Islet precursor cell (in vitro differentiated cells): Measurements from ENCODE around the gene DMC1.

Experiments used
- DNase-seq: peaks from one replicate; pipeline ENCODE4 v3.0.0-alpha.2; 2018

The DMC1 gene

DNA sequence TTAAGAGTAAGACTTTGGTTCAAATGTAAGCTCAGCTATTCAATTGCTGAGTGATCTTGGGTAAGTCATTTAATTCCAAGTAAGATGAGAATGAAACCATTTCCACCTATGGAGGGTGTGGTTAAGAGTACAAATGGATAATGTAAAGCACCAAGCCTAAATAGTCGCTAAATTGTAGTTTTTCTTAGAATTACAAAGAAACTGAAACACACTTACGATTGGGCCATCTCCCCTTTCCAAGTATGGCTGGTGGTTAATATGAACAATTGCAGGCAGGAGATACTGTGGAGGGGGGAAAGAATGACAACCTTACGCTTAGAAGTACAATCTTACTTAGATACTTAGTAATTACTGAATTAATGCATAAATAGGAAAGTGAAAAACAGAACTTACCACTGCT is 72.1 kb downstream of the DMC1 start:
- no peak for DNase-seq

DNA sequence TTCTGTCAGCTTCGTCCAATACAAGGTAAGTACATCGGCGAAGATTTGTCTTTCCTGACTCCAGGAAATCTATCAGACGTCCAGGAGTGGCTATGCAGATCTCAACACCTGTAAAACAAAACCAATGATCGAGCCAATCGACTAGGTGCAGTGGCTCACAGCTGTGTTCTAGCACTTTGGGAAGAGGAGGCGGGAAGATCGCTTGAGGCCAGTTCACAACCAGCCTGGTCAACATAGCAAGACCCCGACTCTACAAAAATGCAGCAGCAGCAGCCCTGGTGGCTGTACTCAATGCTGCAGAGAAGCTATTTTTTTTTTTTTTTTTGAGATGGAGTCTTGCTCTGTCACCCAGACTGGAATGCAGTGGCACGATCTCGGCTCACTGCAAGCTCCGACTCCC is 75.0 kb downstream of the DMC1 start:
- DNase-seq, result no peak

DNA sequence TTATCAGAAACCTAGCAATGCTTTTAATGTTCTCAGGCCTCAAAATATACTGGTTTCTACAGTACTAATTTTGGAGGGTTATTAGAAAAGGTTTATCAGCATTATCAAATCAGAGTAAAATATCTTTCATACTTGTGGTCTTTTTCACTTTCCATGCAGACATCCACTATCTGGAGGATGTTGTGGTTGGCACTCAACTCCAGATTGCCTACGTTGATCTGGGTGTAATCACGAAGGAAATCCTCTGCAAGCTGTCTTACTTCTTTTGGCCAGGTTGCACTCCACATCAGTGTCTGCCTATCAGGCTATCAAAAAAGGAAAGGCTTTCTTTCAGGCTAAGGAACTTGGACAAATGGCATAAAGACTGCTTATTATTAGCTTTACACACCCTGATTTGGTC is 75.5 kb downstream of the DMC1 start:
- DNase-seq, result no peak

DNA sequence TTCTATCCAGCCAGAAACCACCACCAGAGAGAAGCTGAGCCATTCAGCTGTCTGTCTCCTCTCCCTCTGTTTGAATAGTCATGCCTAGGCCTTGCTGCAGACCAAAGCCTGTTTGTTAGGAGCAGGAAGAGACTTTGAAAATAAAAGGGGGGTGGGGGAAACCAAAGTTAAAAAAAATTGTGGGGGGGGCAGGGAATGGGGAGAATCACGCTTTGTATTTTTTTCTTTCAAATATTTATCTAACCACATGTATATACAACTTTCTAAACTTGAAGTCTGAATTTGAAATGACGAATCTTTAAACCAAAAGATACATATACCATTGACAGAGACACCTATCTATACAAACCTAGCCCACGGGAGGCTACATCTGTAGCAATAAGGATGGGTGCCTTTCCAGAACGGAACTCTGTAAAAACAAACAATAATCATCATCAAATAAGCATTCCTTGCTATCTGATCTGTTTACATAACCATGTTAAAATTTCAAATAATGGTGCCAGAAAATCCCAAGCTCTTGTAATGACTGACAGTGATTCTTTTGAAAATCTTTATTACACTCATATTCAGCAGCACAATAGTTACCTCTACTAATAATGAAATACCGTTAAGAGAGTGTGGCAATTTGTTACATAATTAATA is 78.2 kb downstream of the DMC1 start:
- no peak for DNase-seq

DNA sequence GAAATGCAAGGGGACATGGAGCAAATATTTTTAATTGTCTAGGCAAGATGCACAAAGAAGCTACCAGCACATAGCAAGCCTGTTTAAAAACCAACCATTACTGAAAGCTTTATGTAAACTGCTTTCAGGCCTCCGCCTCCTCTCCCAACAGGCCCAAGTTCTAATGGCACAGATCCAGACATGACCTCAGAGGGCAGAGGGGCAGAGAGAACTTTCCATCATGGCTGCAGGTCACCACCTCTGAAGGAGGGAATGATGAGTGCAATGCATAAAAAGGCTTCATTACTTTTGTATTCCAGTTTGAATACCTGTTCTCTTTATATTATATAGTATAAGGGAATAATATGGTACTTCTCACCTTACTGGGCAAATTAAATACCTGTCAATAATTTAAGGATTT is 79.1 kb downstream of the DMC1 start:
- no peak for DNase-seq

DNA sequence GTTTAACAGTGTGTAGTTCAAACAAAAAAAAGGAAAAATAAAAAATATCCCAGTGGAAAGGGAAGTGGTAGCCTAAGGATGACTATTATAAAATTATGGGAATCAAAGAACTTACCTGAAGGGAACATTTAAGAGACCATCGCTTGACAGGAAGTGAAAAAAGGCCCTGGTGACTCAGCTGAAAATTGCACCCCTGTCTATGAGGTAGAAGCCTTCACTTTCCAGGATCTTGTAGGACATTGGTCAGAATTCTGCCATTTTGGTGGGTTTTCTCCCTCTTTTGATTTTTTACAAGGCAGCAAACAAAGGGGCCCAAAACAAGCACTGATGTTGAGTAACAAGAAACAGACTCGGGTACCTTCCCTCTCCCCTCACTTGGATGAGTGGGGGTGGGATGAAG is 79.5 kb downstream of the DMC1 start:
- no peak for DNase-seq

DNA sequence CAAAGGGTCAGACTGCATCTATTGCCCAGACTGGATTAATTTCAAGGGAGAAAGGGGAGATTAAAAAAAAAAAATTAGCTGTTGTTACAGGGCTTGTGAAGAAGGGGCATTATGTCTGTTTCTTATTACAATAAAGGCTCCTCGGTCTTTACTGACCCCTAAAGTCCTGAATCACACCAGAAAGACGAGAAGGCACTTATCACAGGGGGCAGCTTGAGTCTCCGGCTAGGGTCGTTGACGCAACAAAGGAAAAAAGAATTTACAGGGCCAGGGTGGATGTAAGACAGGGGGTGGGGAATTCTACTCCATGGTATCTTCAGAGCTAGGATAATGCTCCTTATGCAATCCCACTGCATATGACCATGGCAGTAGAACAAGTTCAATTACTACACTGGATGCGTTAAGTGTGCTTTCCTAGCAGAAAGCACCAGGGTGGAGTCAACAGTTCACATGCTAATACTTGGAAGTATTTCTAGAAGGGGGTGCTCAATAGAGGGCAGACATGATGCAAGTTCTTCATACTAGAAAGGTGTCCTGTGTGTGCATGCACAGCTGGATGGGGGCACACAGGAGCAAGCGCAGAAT is 80.3 kb downstream of the DMC1 start:
- no peak for DNase-seq

DNA sequence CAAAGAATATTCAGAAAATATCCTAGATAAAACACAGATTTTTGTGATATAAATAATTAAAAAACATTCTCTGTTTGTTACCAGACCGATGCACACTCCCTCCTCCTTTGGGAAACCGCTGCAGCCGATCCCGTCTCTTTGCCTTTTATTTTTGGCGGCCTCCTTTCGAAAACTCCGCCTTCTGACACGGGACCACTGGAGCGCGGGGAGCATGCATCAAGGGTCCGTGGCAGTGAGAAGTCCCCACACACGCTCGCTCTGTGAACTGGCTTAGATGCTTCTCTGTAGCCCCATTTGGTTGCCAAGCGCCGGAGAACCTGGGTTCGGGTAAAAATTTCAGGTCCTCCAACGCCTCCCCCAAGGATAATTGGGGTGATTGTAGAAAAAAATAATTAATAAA is 80.8 kb downstream of the DMC1 start:
- DNase-seq, result no peak

DNA sequence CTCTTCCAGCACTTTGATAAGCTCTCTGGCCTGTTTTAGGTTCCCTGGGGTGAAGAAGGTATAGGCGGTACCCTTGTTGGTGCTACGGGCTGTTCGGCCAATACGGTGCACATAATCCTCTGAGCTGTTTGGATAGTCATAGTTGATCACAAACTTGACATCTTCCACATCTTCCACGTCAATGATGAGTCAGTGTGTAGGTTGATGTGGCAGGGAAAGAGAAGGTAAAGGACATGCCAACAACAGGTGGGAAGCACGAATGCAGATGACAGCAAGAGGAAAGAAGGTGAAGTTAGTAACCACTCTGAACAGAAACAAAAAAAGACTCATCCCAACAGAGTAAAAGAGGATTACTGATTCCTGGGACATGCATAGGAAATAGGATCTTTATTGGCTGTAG is 82.0 kb downstream of the DMC1 start:
- no peak for DNase-seq

DNA sequence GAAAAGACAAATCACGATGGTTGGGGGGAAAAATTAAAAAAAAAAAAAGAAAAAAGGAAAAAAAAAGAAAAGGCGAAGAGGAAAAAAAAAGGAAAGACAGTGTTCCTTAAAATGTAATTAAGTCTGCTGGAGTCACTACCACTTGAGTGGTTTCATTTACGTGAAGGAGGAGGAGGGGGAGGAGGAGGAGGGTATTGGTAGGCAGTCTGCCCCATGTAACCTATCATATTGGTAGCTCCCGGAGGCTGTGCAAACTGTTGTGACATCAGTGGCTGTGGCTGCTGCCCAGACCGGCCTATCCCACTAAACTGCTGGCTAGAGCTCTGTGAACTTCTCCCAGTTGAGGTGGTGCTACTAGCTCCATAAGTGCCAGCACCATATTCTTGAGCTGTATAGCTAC is 84.2 kb downstream of the DMC1 start:
- DNase-seq, result no peak

DNA sequence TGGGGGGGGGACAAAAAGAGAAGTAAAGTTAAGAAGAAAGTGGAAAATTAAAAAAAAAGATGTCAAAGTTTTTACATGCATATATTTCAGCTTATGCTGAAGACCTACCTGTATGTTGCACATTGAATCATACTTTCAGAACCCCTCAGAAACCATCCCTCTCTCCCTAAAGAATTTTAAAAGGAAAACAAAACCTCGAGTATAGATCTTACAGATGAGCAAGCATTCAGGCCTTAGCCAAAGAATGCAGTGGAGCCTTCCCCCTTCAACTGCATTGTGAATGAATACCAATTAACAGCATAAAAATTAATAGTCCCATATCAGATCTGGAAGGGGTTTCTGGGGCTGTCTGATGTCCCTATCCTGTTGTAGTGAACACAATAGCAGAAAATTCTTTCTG is 85.7 kb downstream of the DMC1 start:
- DNase-seq, result no peak

DNA sequence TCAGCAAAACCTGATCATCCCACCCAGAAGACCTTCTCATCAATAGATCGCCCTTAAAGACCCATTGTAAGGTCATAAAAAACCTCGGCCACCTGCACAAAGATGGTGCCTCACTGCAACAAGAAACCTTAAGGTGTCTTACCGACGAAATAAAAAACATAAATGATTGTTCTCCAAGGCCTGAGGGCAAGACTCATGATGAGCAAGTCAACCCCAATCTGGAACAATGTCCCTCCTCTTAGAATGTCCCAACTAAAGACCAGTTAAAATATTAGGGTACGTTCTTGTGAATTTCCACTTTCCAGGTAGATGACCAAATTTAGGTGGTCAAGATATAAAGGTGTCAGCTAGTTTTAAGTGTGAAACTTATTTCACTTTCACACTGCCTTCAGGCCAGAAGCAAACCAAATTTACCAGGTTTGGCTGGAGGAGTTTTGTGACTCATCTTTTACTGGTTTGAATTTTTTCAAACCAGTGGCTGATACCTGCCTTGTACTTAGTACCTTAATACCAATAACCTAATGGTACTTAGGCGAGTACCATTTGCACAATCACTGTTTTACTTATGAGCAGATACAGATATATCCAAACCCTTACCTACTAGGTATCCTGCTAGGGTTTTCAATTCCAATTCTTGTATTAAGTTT is 87.2 kb downstream of the DMC1 start:
- DNase-seq, result no peak

DNA sequence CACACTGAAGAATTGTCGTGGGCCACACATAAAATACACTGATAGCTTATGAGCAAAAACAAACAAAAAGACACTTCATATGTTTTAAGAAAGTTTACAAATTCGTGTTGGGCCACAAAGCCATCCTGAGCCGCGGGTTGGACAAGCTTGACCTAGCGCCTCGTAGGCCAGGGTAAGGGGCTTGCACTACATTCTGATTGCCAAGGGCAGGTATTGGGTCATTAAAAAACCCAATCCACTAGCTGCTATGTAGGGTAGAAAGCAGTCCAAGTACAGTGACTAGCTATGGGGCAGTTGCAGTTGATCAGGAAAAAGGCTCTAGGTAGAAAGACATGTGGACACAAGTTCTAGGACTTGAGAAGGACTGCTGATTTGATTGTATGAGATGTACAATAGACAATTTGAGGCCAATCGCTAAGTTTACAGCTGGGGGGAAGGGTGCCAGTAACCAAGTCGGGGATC is 88.1 kb downstream of the DMC1 start:
- no peak for DNase-seq

DNA sequence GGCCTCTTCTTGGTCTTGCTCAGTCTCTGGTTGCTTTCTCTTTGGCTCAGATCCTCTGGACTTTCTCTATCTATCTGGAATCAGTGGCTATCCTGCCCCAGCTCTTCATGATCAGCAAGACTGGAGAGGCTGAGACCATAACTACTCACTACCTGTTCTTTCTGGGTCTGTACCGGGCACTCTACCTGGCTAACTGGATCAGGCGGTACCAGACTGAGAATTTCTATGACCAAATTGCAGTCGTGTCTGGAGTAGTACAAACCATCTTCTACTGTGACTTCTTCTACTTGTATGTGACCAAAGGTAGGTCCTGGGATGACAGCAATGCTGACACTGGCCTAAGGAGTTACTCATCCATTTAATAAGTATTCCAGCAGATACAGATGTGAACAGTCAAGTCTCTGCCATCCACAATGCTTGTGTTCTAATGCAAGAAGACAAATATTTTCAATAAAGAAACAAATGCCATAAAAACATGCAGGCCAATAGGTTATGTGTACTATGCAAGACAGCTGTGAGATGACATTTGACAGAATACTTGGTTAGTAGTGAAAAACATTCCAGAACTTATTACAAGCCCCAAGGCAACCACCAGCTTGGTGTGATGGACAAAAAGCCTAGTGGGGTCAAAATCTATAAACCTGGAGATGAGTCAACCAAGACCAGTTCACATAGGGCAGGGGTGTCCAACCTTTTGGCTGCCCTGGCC is 88.7 kb downstream of the DMC1 start:
- no peak for DNase-seq

DNA sequence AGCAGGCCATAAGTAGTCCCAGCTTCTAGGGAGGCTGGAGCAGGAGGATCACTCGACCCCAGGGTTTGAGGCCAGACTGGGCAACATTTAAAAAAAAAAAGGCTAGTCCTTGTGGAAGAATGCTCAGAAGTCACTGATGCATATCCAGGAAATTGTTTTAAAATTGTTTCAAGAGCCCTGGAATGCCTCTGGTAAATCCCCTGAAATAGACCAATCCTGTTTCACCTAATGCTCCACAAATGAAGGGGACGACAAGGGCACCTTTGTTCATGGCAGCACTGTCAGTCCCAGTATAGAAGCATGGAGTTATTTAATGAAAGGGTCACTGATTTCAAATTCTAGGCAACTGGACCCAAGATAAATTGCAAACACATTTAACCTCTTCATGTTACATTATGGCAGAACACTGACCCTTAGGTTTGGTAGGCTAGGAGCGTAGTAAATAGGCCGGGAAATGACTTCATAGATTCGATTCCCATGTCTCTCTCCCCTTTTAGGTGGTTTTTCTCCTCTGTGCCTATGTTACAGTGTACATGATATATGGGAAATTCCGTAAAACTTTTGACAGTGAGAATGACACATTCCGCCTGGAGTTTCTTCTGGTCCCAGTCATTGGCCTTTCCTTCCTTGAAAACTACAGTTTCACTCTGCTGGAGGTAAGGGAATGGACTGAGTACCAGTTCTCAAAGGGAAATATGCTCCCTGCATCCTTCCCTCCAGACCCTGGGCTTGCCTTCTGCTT is 90.7 kb downstream of the DMC1 start:
- DNase-seq, result no peak

DNA sequence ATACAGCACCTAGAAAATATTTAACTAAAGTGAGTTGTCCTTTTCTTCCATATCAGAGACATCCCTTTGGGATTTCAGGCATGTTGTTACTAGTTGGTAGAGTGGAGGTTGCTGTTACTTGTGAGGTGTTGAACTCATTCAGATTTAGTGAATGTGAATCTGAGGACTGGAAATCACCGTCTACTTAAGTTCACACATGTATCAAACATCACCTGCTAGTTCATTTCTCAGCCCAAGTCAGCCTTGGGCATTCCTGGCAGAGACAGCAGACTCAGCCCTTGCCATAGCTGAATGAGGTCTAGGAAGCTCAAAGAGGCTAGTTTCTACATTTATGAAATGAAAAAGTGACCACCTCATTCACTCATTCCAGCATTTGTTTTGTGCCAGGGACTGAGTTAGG is 92.4 kb downstream of the DMC1 start:
- no peak for DNase-seq

DNA sequence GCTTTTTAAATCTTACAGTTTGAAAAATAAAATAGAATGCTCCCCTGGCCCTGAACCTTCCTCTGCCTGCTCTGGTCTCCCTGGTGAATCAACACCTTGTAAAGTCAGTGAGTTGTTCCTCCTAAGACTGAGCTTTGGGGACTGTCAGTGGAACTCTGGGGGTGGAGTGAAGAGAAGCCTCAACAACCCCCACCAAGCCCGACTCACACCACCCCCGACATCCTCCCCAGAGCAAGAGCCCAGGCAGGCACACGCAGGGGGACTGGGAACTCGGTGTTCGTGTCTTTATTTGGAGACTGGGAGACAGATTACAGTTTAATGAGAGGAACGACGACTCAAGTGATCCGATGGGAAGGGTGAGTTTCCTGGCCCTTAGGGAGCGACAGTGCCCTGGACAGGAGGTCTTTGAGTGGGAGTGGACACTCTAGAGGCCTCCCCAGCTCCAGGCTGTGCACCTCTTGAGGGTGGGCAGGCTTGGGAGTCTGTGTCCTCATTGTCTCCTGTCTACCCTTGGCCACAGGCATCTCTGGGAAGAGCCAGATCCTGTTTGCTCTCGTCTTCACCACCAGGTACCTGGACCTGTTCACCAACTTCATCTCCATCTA is 95.9 kb downstream of the DMC1 start:
- peak; percentile 53 for DNase-seq

DNA sequence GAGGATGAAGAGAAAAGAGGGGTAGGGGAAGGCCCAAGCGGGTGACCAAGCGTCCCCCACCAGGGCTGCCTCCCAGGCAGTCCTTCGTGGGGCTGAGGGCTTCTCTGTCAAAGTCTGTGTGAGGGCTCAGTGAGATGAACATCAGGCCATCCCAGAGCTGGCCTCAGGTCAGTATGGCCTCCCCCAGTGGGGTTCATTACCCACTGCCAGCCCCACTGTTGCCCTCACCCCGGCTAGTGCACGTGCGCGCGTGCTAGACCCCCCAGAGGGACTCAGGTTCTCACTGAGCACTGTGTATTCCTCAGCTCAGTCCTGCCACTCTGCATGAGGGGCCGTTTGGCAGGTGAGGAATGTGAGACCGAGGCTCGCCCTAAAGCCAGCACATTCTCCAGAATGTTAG is 98.7 kb downstream of the DMC1 start:
- DNase-seq, result peak; percentile 42

DNA sequence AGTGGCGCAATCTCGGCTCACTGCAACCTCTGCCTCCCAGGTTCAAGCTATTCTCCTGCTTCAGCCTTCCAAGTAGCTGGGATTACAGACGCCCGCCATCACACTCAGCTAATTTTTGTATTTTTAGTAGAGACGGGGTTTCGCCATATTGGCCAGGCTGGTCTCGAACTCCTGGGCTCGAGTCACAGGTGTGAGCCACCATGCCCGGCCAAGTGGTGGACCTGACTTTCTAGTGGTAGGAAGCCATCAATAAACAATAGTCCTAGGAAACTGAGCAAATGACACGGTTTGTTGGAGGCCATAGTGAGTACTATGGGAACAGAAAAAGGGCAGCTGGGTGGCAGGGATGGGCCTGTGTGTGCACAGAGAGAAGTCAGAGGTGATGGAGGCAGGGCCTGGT is 99.8 kb downstream of the DMC1 start:
- peak; percentile 44 for DNase-seq

DNA sequence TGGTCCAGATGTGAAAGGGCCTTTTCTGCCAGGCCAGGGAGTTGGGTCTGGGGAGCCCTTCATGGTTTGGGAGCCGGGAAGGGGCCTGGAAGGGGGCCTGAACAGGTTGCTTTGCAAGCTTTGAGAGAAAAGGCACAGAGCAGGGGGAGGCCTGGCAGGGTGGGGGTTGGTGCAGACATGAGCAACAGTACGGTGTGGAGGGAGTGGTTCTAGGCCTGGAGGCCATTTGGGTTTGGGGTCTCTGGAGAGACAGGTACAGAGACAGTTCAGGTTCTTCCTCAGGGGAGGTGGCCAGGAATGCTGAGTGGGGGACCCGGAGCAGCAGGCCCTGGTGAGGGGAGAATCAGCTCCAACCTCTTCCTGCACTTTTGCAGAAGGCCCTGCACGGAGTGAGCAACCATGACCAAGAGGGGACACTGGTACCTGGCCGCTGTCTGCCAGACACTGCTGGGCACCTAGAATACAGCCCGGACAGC is 100.6 kb downstream of the DMC1 start:
- DNase-seq, result no peak
